ENCODE results near the gene STX2. TPM values are rescaled to one million over a fixed set of nuclear protein-coding genes. Genes with fewer than 3 reads are reported as not detected.

The STX2 gene
- total RNA-seq (2022; extraction: Qiagen RNA extraction), result 17.5 to 27.4 TPM (median 22.4 TPM) in 5 replicates

DNA sequence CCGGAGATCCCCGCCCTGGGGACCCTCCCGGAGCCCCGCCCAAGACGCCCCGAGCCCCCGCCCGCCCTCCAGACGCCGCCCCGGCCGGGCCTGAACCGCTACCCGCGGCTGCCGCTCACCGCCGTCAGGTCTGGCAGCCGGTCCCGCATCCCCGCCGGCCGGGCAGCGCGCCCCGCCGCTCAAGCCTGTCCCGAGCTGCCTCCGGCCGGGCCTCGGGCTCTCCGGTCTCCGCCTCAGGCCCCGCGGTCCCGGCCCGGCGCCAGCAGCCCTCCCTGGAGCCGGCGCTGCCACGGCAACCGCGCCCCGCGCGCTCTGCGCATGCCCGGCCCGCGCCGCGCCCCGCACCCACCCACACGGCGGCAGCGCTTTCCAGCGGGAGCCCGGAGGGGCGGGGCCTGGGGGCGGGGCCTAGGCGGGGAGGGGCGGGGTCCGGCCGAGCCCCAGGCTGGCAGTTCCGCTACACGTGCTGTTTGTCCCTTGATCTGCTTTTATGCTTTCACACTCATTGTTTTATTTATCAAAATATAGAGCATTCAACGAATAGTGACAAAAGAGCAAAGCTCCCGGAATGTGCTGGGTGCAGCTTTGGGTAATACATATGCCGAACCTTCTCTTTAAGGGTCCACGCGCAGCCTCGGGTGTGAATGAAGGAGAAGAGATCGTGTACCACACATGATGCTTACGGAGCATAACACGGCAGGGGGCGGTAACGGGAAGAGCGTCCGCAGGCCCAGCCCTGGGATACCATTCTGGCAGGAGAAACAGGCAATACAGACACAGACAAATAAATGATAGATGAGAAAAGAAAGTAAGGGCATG lies at the start of gene STX2:
TSS of gene STX2 (minus strand) at position 300 of the 819 bp plus-strand sequence. CDS start at position 149, 151 bp downstream.

DNA sequence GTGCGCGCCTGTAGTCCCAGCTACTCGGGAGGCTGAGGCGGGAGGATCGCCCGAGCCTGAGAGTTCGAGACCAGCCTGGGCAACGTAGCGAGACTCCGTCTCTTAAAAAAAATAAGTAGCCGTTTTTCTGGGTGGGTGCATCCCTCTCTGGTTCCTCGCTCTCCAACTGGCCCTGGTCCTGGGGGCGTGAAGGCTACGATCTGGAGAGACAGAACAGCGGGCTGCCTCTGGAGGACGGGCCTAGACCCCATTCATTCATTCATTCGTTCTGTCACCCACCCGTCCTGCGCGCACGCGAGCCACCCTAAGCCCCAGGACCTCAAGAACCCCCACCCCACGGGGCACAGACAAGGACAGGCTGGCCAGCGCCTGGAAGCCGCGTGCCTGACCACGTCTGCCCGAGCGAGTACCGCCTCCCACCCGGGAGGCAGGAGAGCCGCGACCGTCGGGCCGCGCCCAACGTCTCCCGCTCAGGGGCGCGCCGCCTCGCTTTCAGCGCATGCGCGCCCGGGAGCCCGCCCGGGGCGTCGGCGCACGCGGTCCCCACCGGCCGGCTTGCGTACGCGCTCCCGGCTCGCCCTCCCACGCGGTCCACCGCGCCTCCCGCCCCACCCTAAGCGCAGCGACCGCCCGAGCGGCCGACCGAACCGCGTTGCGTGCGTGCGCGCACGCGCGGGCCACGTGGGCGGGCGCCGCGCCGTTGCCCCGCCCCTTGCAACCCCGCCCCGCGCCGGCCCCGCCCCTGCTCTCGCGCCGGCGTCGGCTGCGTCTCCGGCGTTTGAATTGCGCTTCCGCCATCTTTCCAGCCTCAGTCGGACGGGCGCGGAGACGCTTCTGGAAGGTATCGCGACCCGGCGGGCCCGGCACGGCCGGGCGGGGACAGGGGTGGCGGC lies 32.5 kb upstream of the STX2 start, which contains the start of gene RAN:
TSS of gene RAN (plus strand) at position 781 of the 893 bp plus-strand sequence. CDS start 528 bp downstream, outside the sequence.

Other genes starting within 250 kb of the STX2 start
- 0.08 to 0.09 TPM in 2 of 5 replicates, not detected in the others for gene RIMBP2, start 123.0 kb downstream of the STX2 start, total RNA-seq (2022; extraction: Qiagen RNA extraction)
- gene RAN, start 32.8 kb upstream of the STX2 start, total RNA-seq (2022; extraction: Qiagen RNA extraction), result 1,611 to 1,772 TPM (median 1,710 TPM) in 5 replicates
- 0.24 to 0.64 TPM (median 0.33 TPM) in 5 replicates for gene ADGRD1, start 114.7 kb upstream of the STX2 start, total RNA-seq (2022; extraction: Qiagen RNA extraction)